Coronary artery (tissue), 2 donors: ENCODE results near the gene CPZ.
A peak's percentile ranks its signal among the peaks of the same experiment; 100 is the strongest.

Experiments
- DNase-seq: peaks from one replicate; pipeline ENCODE4 v3.0.0-alpha.2; 2017; ENCODE audit warnings: low spot score
- H3K27ac ChIP-seq, 2 donors: fragments of 200-600 bp; sonication (generic); one replicate each; pipeline ENCODE4 v1.5.1; 2016 to 2019
- H3K4me3 ChIP-seq: fragments of 200-600 bp; sonication (generic); 2 replicates; pipeline ENCODE4 v1.5.1; 2016; ENCODE audit warnings: mild to moderate bottlenecking, moderate library complexity
- CTCF ChIP-seq: fragments of 200-600 bp; sonication (generic); IDR thresholded peaks from one replicate; pipeline ENCODE4 v1.5.1; 2019; ENCODE audit warnings: antibody characterized with exemption

CPZ gene

GRCh38 chr4:8646296-8647093 lies 53.9 kb downstream of the CPZ start:
- H3K27ac ChIP-seq: no peak overlapping the region
- peak; percentile 64 for DNase-seq
- no peak for TF ChIP-seq CTCF
- no peak overlapping the region for H3K4me3 ChIP-seq

GRCh38 chr4:8647094-8647570 lies 54.6 kb downstream of the CPZ start:
- DNase-seq: peak; percentile 46
- Histone ChIP-seq H3K27ac (no peak overlapping the region), H3K4me3 (no peak overlapping the region)
- no peak for TF ChIP-seq CTCF

- TF ChIP-seq CTCF: no peak
- peak; percentile 47 for DNase-seq
- Histone ChIP-seq H3K4me3 (no peak overlapping the region), H3K27ac (no peak overlapping the region)
Observed at GRCh38 chr4:8647626-8648025, 55.1 kb downstream of the CPZ start.

- DNase-seq: no peak
- no peak overlapping the region for H3K27ac ChIP-seq
- no peak overlapping the region for H3K4me3 ChIP-seq
- TF ChIP-seq CTCF: no peak
Observed at GRCh38 chr4:8648296-8648695, 55.7 kb downstream of the CPZ start.

GRCh38 chr4:8648816-8649630 lies 56.5 kb downstream of the CPZ start:
- H3K27ac ChIP-seq: no peak overlapping the region
- no peak for TF ChIP-seq CTCF
- DNase-seq: peak; percentile 46
- no peak overlapping the region for H3K4me3 ChIP-seq

- no peak overlapping the region for H3K4me3 ChIP-seq
- no peak for TF ChIP-seq CTCF
- no peak overlapping the region for H3K27ac ChIP-seq
- peak; percentile 43 for DNase-seq
Observed at GRCh38 chr4:8649631-8650361, 57.2 kb downstream of the CPZ start.
